Trophoblast cell (in vitro differentiated cells and primary cell): ENCODE data around the gene PLS1. TPM values are rescaled to one million over a fixed set of nuclear protein-coding genes. Genes with fewer than 3 reads are reported as not detected.
"Not testable (repeated sequence)": the region's sequence is repeated elsewhere in the genome, so short reads cannot be mapped to it uniquely, and the experiment has no call there.

Experiments
- DNase-seq, 2 donors: peaks; one replicate each; pipeline ENCODE4 v3.0.0-alpha.2; 2016
- H2AFZ ChIP-seq: 2 replicates; pipeline ENCODE4 v1.6.1; 2013; ENCODE audit warnings: low read length, moderate library complexity, mild to moderate bottlenecking; ENCODE audit not compliant: insufficient read depth, poor library complexity
- H2AK5ac ChIP-seq: 2 replicates; pipeline ENCODE4 v1.6.1; 2013; ENCODE audit warnings: mild to moderate bottlenecking, low read length
- H2BK120ac ChIP-seq: 2 replicates; pipeline ENCODE4 v1.6.1; 2013; ENCODE audit warnings: low read length, mild to moderate bottlenecking, moderate library complexity; ENCODE audit not compliant: insufficient read depth, poor library complexity
- H2BK12ac ChIP-seq: 2 replicates; pipeline ENCODE4 v1.6.1; 2013; ENCODE audit warnings: mild to moderate bottlenecking, low read length, moderate library complexity
- H2BK5ac ChIP-seq: 2 replicates; pipeline ENCODE4 v1.6.1; 2013; ENCODE audit warnings: low read length, low read depth, moderate library complexity, mild to moderate bottlenecking; ENCODE audit not compliant: poor library complexity
- H3K14ac ChIP-seq: 2 replicates; pipeline ENCODE4 v1.6.1; 2013; ENCODE audit warnings: mild to moderate bottlenecking, low read length
- H3K18ac ChIP-seq: 2 replicates; pipeline ENCODE4 v1.6.1; 2013; ENCODE audit warnings: mild to moderate bottlenecking, low read length
- H3K23ac ChIP-seq: 2 replicates; pipeline ENCODE4 v1.6.1; 2013; ENCODE audit warnings: low read length
- H3K27ac ChIP-seq: 2 replicates; pipeline ENCODE4 v1.5.1; 2013; ENCODE audit warnings: low read depth, mild to moderate bottlenecking, inconsistent platforms, low read length, moderate library complexity
- H3K27me3 ChIP-seq: 2 replicates; pipeline ENCODE4 v1.6.1; 2013; ENCODE audit warnings: inconsistent platforms, mild to moderate bottlenecking, low read length, moderate library complexity; ENCODE audit not compliant: insufficient read depth
- H3K36me3 ChIP-seq, 2 experiments: 1 replicate in 1 of 2; 2 replicates in 1 of 2; pipeline ENCODE4 v1.6.1; 2013; ENCODE audit warnings: low read length in 2 of 2, mild to moderate bottlenecking in 2 of 2, moderate library complexity in 1 of 2; ENCODE audit not compliant: insufficient read depth in 2 of 2, control insufficient read depth in 1 of 2
- H3K4ac ChIP-seq: 2 replicates; pipeline ENCODE4 v1.6.1; 2013; ENCODE audit warnings: low read depth, mild to moderate bottlenecking, low read length, moderate library complexity
- H3K4me1 ChIP-seq, 2 experiments: 1 replicate in 1 of 2; 2 replicates in 1 of 2; pipeline ENCODE4 v1.6.1; 2013; ENCODE audit warnings: low read length in 2 of 2, mild to moderate bottlenecking in 2 of 2, moderate library complexity in 1 of 2; ENCODE audit not compliant: insufficient read depth in 2 of 2, control insufficient read depth in 1 of 2
- H3K4me2 ChIP-seq: 2 replicates; pipeline ENCODE4 v1.6.1; 2013; ENCODE audit warnings: inconsistent platforms, mild to moderate bottlenecking, low read length, moderate library complexity
- H3K4me3 ChIP-seq: 2 replicates; pipeline ENCODE4 v1.5.1; 2013; ENCODE audit warnings: mild to moderate bottlenecking, low read depth, low read length, inconsistent platforms
- H3K79me1 ChIP-seq: one replicate; pipeline ENCODE4 v1.6.1; 2013; ENCODE audit warnings: low read length
- H3K79me2 ChIP-seq: 2 replicates; pipeline ENCODE4 v1.6.1; 2013; ENCODE audit warnings: low read length, mild to moderate bottlenecking; ENCODE audit not compliant: control insufficient read depth, insufficient read depth, poor library complexity
- H3K9ac ChIP-seq: 2 replicates; pipeline ENCODE4 v1.6.1; 2013; ENCODE audit warnings: mild to moderate bottlenecking, low read length
- H3K9me3 ChIP-seq: 2 replicates; pipeline ENCODE4 v1.6.1; 2013; ENCODE audit warnings: low read depth, mild to moderate bottlenecking, control low read depth, inconsistent platforms, low read length; ENCODE audit not compliant: insufficient read depth
- H4K12ac ChIP-seq: 2 replicates; pipeline ENCODE4 v1.6.1; 2013; ENCODE audit warnings: low read depth, mild to moderate bottlenecking, low read length, moderate library complexity
- H4K8ac ChIP-seq: 2 replicates; pipeline ENCODE4 v1.6.1; 2013; ENCODE audit warnings: low read depth, mild to moderate bottlenecking, low read length, moderate library complexity
- H4K91ac ChIP-seq: one replicate; pipeline ENCODE4 v1.6.1; 2013; ENCODE audit warnings: low read depth, mild to moderate bottlenecking, low read length, moderate library complexity
- WGBS: extraction: QIAGEN DNeasy Blood & Tissue Kit; methylation state at CpG from one replicate; pipeline ENCODE4 v1.1.7; 2013; ENCODE audit warnings: missing lambda C conversion rate; ENCODE audit not compliant: insufficient read length, insufficient coverage; ENCODE audit errors: extremely low coverage; 5-methylcytosine and 5-hydroxymethylcytosine counted together
- polyA plus RNA-seq: library from polyadenylated mRNA; stranded (reverse); fragments of 200-250 nt; gene quantifications from 2 replicates; pipeline ENCODE4 v1.2.3, GENCODE V29; 2013

The PLS1 gene
- polyA plus RNA-seq: 6.3 and 6.7 TPM in 2 replicates

- H3K9ac ChIP-seq: peak within 1 kb of the TSS; percentile 18
- H3K36me3 ChIP-seq: no peaks in the 10 kb centered on the region
- H3K4me2 ChIP-seq: peak within 1 kb of the TSS; percentile 80
- peak within 1 kb of the TSS; percentile 77 for H3K4me3 ChIP-seq
- H3K27me3 ChIP-seq: no peaks in the 10 kb centered on the region
- peak within 1 kb of the TSS; percentile 66 for H2BK12ac ChIP-seq
- H3K79me2 ChIP-seq: peaks cover 2% of the 10 kb centered on the region
- no peaks in the 10 kb centered on the region for H3K4me1 ChIP-seq
- peak within 1 kb of the TSS; percentile 52 for H3K18ac ChIP-seq
- no peak within 1 kb of the TSS for H3K23ac ChIP-seq
- no peak within 1 kb of the TSS for H2AK5ac ChIP-seq
- H3K14ac ChIP-seq: peak within 1 kb of the TSS; percentile 46
- H4K8ac ChIP-seq: peak within 1 kb of the TSS; percentile 88
- H3K79me1 ChIP-seq: peaks cover 7% of the 10 kb centered on the region
- peak within 1 kb of the TSS; percentile 81 for H2BK5ac ChIP-seq
- H2BK120ac ChIP-seq: peak within 1 kb of the TSS; percentile 57
- peak within 1 kb of the TSS; percentile 5 for H3K4ac ChIP-seq
- no CpG with 5 or more reads among the region's 56 CpGs for WGBS
- peak within 1 kb of the TSS; percentile 48 for H4K12ac ChIP-seq
- H3K27ac ChIP-seq: peak within 1 kb of the TSS; percentile 79
- H4K91ac ChIP-seq: peak within 1 kb of the TSS; percentile 67
- H3K9me3 ChIP-seq: no peaks in the 10 kb centered on the region
- H2AFZ ChIP-seq: peak within 1 kb of the TSS; percentile 67
- DNase-seq: peak; percentile 86 to 97
Observed at GRCh38 chr3:142595951-142596725, at the start of gene PLS1. PLS1 (plus strand) TSS chr3:142596393; CDS start chr3:142664238, 67,845 bp downstream.

- no peak overlapping the region for H3K14ac ChIP-seq
- H3K23ac ChIP-seq: no peak overlapping the region
- no peak overlapping the region for H4K12ac ChIP-seq
- H3K18ac ChIP-seq: no peak overlapping the region
- no peaks in the 10 kb centered on the region for H3K79me2 ChIP-seq
- peaks cover 3 to 6% of the 10 kb centered on the region in 2 experiments for H3K36me3 ChIP-seq
- no peak overlapping the region for H3K27ac ChIP-seq
- H2BK12ac ChIP-seq: no peak overlapping the region
- no peak overlapping the region for H3K4ac ChIP-seq
- H3K4me3 ChIP-seq: no peak overlapping the region
- H3K4me1 ChIP-seq: no peaks in the 10 kb centered on the region
- no peaks in the 10 kb centered on the region for H3K9me3 ChIP-seq
- peak; percentile 65 to 98 for DNase-seq
- no CpG with 5 or more reads among the region's 7 CpGs for WGBS
- H2AFZ ChIP-seq: no peak overlapping the region
- H2BK5ac ChIP-seq: no peak overlapping the region
- no peak overlapping the region for H3K9ac ChIP-seq
- no peaks in the 10 kb centered on the region for H3K79me1 ChIP-seq
- no peak overlapping the region for H3K4me2 ChIP-seq
- no peaks in the 10 kb centered on the region for H3K27me3 ChIP-seq
- no peak overlapping the region for H4K8ac ChIP-seq
- no peak overlapping the region for H2BK120ac ChIP-seq
- H2AK5ac ChIP-seq: no peak overlapping the region
- H4K91ac ChIP-seq: no peak overlapping the region
Observed at GRCh38 chr3:142549986-142550385, 46.2 kb upstream of the PLS1 start.

GRCh38 chr3:142552579-142552978, 43.6 kb upstream of the PLS1 start:
- H2BK12ac ChIP-seq, H3K27me3 ChIP-seq, H2BK120ac ChIP-seq, H3K4me1 ChIP-seq, H2AFZ ChIP-seq, H4K91ac ChIP-seq, H4K12ac ChIP-seq, H3K4me2 ChIP-seq, H3K14ac ChIP-seq, H3K79me1 ChIP-seq, H4K8ac ChIP-seq, H3K4ac ChIP-seq, H3K23ac ChIP-seq, H3K36me3 ChIP-seq, H3K9me3 ChIP-seq, H2AK5ac ChIP-seq, H3K4me3 ChIP-seq, H3K27ac ChIP-seq, H3K18ac ChIP-seq, H3K79me2 ChIP-seq, H2BK5ac ChIP-seq, H3K9ac ChIP-seq, DNase-seq: not testable (repeated sequence)
- no CpG with 5 or more reads among the region's 1 CpG for WGBS

- H3K79me1 ChIP-seq: no peaks in the 10 kb centered on the region
Observed at GRCh38 chr3:142553741-142554140, 42.5 kb upstream of the PLS1 start.

More at GRCh38 chr3:142553741-142554140, 42.5 kb upstream of the PLS1 start:
- no peak overlapping the region for H3K4ac ChIP-seq
- H2BK120ac ChIP-seq: no peak overlapping the region
- H2AFZ ChIP-seq: no peak overlapping the region
- H4K8ac ChIP-seq: no peak overlapping the region
- H3K4me1 ChIP-seq: no peaks in the 10 kb centered on the region
- H3K18ac ChIP-seq: no peak overlapping the region
- WGBS: no CpG with 5 or more reads among the region's 1 CpG
- peaks cover 4 to 9% of the 10 kb centered on the region in 2 experiments for H3K36me3 ChIP-seq
- H3K9me3 ChIP-seq: no peaks in the 10 kb centered on the region
- no peaks in the 10 kb centered on the region for H3K27me3 ChIP-seq
- H2BK12ac ChIP-seq: no peak overlapping the region
- no peak overlapping the region for H3K9ac ChIP-seq
- H3K27ac ChIP-seq: no peak overlapping the region
- H4K91ac ChIP-seq: no peak overlapping the region
- H3K23ac ChIP-seq: no peak overlapping the region
- H3K4me3 ChIP-seq: no peak overlapping the region
- no peak overlapping the region for H3K4me2 ChIP-seq
- no peaks in the 10 kb centered on the region for H3K79me2 ChIP-seq
- no peak overlapping the region for H4K12ac ChIP-seq
- no peak overlapping the region for H2BK5ac ChIP-seq
- H3K14ac ChIP-seq: no peak overlapping the region
- no peak overlapping the region for H2AK5ac ChIP-seq
- DNase-seq: no peak
